GDM1 (cell line): Measurements from ENCODE around the gene NOP56.

Experiments
- DNase-seq: peaks from one replicate; lab custom pipeline; 2025; lab: John Stamatoyannopoulos, UW

The NOP56 gene

GRCh38 chr20:2703716-2704475 is 51.5 kb downstream of the NOP56 start:
- no peak for DNase-seq

GRCh38 chr20:2705931-2706645 is 53.7 kb downstream of the NOP56 start:
- no peak for DNase-seq

- no peak for DNase-seq
Measured at GRCh38 chr20:2706688-2707352, 54.4 kb downstream of the NOP56 start.

- DNase-seq: no peak
Measured at GRCh38 chr20:2707353-2708072, 55.1 kb downstream of the NOP56 start.
